NOMO-1 (cell line): ENCODE measurements around the gene UPK3B.
"Not testable (repeated sequence)": the region's sequence is repeated elsewhere in the genome, so short reads cannot be mapped to it uniquely, and the experiment has no call there.

Experiments used
- DNase-seq, 2 experiments: peaks; one replicate each; lab custom pipeline; 2025; ENCODE audit not compliant: unreplicated experiment in 2 of 2; lab: John Stamatoyannopoulos, UW

Gene UPK3B

DNA sequence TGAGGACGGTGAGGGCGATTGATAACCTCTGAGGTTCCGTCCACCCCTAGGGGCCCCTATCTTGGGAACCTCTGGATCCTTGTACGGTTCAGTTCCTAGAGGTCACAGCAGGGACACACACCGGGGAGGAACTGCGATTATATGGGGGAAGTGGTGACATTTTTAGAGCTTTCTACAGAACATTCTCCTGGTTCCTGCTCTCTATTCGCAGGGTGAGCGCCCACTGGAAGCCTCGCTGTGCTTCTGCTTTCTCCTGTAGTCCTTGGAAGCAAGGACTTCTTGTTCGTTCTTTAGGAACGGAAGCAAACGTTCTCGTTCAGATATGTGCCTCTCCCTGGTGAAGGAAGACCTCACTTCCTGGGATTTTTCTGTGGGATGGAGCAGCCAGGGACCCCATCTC is 22.4 kb upstream of the UPK3B start:
- DNase-seq: not testable (repeated sequence)

- DNase-seq: not testable (repeated sequence)
Measured at GRCh38 chr7:76492139-76492538, 18.2 kb upstream of the UPK3B start.

- not testable (repeated sequence) for DNase-seq
Measured at GRCh38 chr7:76495717-76496116, 14.6 kb upstream of the UPK3B start.

- DNase-seq: not testable (repeated sequence)
Measured at GRCh38 chr7:76497918-76498582, 12.3 kb upstream of the UPK3B start.

GRCh38 chr7:76498583-76499200 is 11.7 kb upstream of the UPK3B start:
- not testable (repeated sequence) for DNase-seq

GRCh38 chr7:76499201-76499923 is 11.0 kb upstream of the UPK3B start:
- not testable (repeated sequence) for DNase-seq

DNA sequence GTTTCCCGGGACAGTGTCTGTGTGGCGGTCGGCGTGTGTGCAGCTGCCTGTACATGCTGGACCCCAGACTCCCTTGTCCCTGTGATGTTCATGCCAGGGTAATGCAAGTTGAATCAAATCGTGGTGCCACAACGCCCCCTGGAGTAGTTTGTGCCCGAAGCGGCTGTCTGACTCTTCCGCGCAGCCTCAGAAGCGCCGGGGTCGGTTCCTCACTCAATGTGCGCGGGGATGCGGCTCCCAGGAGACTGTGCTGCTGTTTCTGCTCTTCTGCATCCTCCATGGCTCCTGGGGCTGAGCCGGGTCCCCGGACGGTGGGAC is 10.5 kb upstream of the UPK3B start:
- not testable (repeated sequence) for DNase-seq

- not testable (repeated sequence) for DNase-seq
Measured at GRCh38 chr7:76502224-76502623, 8.1 kb upstream of the UPK3B start.

- DNase-seq: not testable (repeated sequence)
Measured at GRCh38 chr7:76502836-76503235, 7.5 kb upstream of the UPK3B start.

DNA sequence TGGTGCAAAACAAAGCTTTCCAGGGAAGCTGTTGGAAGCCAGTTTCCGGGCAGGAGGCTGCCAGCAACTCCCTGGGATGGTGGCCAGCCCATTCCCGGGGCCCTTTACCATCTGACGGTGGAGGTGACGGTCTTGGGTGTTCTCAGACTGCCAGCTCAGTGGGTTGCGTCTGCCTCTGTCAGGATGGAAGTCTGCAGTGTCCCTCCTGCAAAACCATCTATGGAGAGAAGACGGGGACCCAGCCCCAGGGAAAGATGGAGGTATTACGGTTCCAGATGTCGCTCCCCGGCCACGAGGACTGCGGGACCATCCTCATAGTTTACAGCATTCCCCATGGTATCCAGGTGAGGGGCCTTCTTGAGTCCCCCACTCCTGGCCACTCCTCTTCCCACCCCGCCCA is 7.1 kb upstream of the UPK3B start:
- not testable (repeated sequence) for DNase-seq

DNA sequence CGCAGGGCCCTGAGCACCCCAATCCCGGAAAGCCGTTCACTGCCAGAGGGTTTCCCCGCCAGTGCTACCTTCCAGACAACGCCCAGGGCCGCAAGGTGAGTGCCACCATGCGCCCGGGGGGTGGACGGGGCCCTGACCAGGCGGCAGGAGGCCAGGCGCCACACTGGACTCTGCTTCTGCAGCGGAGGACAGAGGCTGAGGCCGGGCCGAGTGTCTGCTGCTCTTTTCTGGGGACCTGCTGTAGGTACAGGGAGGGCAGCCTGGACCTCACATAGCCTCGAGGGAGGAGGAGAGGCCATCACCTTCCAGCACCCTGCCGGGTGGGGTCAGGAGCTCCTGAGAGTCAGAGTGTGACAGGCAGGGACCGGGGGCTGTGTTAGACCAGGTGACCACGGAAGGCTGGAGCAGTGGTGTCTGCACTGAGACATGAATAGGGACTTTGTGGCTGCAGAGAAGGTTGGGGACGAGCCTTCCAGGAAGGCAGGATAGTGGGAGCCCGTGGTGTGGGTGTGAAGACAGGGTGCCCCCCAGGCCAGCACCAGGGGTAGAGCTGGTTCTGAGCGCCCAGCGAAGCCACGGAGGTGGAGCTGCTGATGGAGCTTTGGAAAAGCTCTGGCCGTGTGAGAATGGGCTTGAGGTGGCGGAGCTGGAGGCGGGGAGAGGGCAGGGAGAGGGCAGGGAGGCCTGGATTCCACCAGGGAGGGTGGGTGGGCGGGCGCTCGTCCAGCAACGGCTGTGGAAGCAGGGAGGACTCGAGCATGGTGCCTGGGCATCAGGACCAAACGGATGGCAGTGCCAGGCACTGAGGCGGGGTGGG is 5.8 kb upstream of the UPK3B start:
- DNase-seq: not testable (repeated sequence)

DNA sequence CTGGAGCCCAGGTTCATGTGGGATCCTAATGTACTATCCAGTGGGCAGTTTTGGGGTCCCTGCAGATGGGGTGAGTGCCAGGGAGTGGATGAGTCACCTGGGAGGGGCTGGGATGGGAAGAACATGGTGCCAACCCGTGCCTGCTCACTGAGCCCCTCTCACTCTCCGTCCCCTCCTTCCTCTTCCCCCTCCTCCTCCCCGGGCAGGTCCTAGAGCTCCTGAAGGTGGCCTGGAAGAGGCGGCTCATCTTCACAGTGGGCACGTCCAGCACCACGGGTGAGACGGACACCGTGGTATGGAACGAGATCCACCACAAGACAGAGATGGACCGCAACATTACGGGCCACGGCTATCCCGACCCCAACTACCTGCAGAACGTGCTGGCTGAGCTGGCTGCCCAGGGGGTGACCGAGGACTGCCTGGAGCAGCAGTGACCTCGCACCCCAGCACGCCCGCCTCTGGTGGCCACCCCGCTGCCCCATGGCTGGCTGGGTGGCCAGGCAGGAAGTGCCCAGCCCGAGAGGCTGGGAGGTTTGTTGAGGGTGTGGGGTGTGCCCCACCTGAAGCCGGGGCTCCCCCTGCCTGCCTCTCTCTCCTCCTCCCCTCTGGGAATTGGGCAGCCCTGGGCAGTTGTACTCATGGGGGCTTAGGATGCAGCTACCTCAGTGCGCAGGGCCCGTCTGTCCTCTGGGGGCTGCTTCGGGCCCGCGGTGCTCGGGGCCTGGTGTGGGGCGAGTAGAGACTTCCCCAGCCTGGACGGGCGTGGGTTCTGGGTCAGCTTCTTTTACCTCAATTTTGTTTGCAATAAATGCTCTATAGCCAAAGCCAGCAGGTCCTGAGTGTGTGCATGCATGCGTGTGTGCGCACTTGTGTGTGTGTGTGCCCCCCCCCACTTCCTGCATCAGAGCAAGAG is 4.9 kb upstream of the UPK3B start:
- no peak for DNase-seq

DNA sequence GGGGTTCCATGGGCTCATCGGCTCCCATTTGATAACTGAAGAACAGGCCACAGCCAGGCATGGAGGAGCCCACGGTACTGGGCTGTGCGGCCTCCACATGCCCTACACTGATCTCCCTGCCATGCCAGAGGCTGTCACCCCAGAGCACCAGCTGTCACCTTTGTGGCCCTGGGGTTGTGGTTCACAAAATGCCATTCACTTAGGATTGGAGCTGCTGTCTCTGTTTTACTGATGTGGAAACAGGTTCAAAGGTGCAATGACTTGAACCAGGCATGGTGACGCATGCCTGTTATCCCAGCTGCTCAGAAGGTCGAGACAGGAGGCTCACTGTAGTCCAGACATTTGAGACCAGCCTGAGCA is 4.3 kb upstream of the UPK3B start:
- no peak for DNase-seq

- DNase-seq: not testable (repeated sequence)
Measured at GRCh38 chr7:76506643-76507042, 3.7 kb upstream of the UPK3B start.

DNA sequence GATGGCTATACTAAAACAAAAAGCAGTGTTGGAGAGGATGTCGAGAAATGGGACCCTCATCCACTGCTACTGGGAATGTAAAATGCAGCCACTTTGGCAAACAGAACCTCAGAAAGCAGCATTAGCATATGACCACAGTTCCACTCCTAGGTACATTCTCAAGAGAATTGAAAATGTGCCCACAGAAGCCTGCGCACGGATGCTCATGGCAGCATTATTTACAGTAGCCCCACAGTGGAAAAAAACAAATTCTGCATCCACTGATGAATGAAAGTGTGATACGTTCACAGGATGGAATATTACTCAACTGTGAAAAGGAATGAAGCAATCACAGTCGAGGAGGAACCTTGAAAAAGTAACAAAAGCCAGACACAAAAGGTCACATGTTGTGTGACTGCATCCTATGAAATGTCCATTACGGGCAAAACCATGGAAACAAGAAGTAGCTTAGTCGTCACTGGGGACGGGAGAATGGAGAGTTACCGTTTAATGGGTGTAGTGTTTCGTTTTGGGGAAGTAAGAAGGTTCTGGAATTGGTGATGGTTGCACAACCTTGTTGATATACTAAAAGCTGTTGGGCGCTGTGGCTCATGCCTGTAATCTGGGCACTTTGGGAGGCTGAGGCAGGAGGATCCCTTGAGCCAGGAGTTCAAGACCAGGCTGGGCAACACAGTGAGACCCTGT is 2.5 kb upstream of the UPK3B start:
- peak; percentile 92 to 99 for DNase-seq

DNA sequence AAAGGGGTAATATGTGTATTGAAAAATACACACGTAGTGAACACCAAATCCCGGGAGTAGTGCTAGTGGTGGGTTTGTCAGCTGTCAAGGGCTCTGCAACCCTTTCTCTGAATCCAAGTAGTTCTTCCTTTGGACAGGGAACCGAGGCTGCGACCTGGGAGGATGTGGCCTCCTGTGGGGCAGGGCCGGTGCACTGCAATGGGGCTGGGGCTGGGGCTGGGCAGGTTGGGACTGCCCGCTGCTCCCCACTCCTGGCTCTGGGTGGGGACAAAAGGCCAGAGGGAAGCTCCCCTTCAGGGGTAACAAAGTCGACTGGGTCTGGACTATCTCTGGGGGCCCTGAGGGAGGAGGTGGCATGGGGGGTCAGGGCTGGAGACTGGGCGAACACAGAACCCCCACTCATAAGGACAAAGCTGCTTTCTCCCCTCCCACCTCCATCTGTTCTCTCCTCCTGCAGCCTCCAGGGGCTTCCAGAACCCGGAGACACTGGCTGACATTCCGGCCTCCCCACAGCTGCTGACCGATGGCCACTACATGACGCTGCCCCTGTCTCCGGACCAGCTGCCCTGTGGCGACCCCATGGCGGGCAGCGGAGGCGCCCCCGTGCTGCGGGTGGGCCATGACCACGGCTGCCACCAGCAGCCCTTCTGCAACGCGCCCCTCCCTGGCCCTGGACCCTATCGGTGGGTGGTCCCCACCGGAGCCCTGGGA is 1.0 kb downstream of the UPK3B start:
- not testable (repeated sequence) for DNase-seq

DNA sequence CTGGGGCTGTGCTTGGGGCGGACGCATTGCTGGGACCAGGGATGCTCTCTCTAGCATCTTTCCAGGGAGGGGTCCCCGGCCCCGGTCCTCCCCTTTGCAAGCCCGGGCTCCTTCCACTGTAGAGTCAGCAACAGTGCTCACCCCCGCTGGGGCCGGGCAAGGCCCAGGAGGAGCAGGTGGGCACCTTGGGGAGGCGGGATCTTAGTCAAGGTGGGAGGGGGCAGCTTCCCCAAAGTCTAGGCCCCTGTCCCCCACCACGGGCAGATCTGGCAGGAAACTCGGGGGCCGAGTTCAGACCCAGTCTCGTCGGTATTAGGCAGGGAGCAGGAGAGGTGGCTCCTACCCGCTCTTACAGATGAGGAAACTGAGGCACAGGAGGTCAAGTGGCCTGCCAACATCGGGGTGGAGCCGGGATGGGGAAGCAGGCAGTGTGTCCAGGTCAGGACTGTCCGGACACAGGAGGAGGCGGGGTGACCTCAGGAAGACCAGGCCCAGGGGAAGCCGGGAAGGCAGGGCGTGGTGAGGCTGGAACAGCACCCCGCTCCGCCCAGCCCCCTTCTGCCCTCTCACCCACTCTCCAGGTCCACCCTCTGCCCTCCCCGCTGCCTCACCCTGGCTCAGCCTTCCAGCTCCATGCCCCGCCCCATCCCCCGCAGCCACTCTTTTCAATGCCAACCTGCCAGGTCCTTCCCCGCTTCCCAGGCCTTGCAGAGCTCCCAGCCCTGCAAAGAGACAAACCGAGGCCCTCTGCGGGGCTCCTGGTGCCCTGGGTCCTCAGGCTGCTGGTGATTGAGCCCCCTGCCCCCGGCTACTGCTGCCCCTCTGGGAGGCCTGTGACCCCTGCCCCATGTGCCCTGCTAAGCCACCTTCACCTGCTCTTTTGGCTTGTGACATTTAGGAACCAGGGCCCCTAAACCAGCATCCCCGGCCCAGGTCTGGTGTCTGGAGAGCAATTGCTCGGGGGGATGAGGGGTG is 1.8 kb downstream of the UPK3B start:
- not testable (repeated sequence) for DNase-seq
